H7 (cell line): ENCODE measurements around the gene SNAPC3. TPM values are rescaled to one million over a fixed set of nuclear protein-coding genes. Genes with fewer than 3 reads are reported as not detected.
A peak's percentile ranks its signal among the peaks of the same experiment; 100 is the strongest.
"Not testable (repeated sequence)": the region's sequence is repeated elsewhere in the genome, so short reads cannot be mapped to it uniquely, and the experiment has no call there.

Experiments
- DNase-seq: peaks from one replicate; pipeline ENCODE4 v3.0.0; 2012
- H3K27me3 ChIP-seq: 2 replicates; pipeline ENCODE4 v1.6.0; 2011; ENCODE audit warnings: mild to moderate bottlenecking, low read length; ENCODE audit not compliant: control insufficient read depth, insufficient read depth
- H3K36me3 ChIP-seq: replicated peaks from 2 replicates; pipeline ENCODE4 v1.5.1; 2011; ENCODE audit warnings: low read length; ENCODE audit not compliant: control insufficient read depth, insufficient read depth
- H3K4me3 ChIP-seq: 2 replicates; pipeline ENCODE4 v1.5.1; 2011; ENCODE audit warnings: low read depth, mild to moderate bottlenecking, control low read depth, low read length, moderate library complexity; ENCODE audit not compliant: insufficient read depth
- total RNA-seq: library from RNA; depleted of rRNA; stranded (reverse); fragments of >200 nt; shearing (Covaris generic); gene quantifications from 2 replicates; pipeline ENCODE4 v1.2.3, GENCODE V29; 2014; rRNA removed

Gene SNAPC3
- total RNA-seq = 29.5 and 36.9 TPM in 2 replicates

DNA sequence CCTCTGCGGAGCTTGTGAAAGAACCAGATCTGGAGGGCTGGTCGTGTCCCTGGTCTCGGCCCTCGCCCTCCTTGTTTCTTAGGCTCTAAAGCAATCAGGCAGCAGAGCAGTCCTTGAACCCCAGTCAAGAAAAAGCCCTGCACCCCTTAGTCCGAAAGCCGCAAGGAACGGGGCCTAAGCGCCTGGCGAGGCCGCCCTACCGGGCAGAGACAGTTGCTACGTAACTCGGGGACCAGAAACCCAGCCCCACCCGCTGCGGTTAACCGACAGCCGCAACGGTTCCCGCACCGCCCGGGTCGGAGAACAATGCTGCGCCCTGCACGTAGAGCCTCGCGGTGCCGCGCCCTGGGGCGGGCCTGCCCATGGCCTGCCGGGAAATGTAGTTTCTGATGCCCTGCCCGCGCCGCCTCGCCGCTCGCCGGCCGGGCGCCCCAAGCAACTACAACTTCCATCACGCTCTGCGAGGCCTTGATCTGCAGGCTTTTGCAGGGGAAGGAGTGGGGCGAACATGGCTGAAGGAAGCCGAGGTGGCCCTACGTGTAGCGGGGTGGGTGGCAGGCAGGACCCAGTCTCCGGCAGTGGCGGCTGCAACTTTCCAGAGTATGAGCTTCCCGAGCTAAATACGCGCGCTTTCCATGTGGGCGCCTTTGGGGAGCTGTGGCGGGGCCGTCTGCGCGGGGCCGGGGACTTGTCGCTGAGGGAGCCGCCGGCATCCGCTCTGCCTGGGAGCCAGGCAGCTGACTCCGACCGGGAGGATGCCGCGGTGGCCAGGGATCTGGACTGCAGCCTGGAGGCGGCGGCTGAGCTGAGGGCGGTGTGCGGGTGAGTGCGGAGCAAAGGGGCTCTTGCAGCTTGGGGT is at the start of gene SNAPC3:
Gene SNAPC3, plus strand, starts transcription at position 505 of the 859 bp plus-strand sequence. Its CDS starts 4 bp downstream, at position 509.
- peak; percentile 95 for DNase-seq
- peaks cover 11% of the 10 kb centered on the region for H3K36me3 ChIP-seq
- no peaks in the 10 kb centered on the region for H3K27me3 ChIP-seq
- peak within 1 kb of the TSS; percentile 94 for H3K4me3 ChIP-seq

DNA sequence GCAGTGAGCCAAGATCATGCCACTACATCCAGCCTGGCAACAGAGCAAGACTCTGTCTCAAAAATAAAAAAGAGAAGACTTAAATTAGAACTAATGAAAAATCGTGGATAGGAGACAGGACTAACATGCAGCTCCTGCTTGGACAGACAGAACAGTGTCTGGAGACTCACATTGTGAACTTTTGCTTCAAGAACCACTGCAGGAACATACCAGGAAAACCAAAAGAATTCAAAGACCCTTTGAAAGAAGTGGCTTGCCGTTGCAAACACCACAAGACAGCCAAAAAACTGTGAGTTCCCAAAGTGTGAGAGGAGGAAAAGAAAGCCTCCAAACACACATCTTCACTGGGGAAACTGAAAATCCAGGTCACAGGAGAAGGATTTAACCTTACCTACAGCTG is 48.8 kb upstream of the SNAPC3 start:
- Histone ChIP-seq H3K36me3 (no peaks in the 10 kb centered on the region), H3K27me3 (no peaks in the 10 kb centered on the region), H3K4me3 (no peak overlapping the region)
- no peak for DNase-seq

DNA sequence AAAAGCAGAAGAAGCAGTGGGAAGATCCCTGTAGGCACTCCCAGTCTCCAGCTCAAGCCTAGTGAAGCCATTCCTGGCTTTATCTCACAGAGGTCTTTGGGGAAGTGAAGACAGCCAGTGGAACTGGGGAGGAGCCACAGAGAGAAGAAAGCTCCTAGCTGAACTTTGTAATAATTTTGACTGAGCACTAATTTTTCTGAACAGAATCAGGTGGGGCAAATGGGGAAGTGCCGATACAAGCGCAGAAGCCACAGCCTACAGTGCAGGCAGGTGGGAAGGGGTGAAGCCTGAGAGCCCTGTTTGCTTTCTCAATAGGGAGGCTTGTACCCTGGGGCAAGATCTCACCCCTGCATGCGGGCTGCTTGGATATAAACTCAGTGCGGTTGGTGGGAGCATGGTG is 48.4 kb upstream of the SNAPC3 start:
- H3K4me3 ChIP-seq = no peak overlapping the region
- no peaks in the 10 kb centered on the region for H3K36me3 ChIP-seq
- no peak for DNase-seq
- H3K27me3 ChIP-seq = no peaks in the 10 kb centered on the region

DNA sequence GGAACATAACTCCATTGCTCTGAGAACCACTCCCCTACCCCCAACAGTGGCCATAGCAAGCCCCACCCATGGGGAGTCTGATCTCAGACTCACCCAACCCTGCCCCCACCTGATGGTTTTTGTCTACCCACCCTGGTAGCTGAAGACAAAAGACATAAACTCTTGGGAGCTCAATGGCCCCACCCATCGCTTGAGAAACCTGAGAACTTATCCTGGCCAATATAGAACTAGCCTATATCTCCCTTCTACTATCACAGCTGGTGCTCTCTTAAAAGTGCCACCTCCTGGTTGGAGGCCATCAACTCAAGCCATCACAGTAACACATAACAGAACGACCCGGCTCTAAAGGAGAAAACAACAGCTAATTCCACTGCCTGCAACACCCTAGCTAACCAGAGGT is 47.9 kb upstream of the SNAPC3 start:
- H3K27me3 ChIP-seq = no peaks in the 10 kb centered on the region
- DNase-seq = no peak
- no peak overlapping the region for H3K4me3 ChIP-seq
- H3K36me3 ChIP-seq = no peaks in the 10 kb centered on the region

DNA sequence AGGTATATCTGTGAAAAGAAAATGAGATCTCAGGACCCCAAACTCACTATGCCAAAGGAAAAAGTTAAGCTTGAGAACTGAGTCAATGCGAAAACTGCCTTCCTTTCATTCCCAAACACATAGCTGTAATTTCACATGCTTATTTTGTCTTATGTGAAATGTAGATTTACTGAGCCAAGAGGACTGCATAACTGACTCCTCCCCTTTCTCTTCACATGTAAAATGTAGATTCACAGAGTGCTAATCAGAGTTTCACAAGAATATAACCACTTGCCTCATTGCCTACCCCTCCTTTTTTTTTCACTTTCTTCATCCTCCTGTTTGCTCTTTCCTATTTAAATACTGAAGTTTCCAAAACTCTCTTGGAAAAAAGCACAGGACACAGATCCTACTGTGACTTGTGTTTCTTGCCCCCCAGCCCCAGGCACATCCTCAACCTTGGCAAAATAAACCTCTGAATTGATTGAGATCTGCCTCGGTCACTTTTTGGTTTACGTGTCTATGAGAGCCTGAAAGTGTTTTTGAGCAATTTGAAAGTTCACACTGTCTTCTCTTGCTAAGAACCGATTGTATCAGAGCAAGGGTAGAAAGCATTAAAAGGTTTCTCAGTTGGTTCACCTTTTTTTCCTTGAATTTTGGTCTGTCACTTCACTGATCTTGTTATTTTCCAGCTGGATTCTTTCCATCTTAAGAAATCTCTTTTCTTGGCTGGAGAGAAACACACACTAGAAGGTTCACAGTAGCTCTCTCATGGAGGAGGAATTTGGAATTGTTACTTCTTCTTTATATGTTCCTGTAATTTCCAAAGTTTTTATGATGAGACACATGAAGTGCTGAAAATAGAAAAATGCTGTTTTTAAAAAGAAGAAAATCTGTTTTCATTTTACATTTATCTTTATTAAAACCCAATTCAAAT is 44.8 kb upstream of the SNAPC3 start:
- Histone ChIP-seq H3K36me3 (no peaks in the 10 kb centered on the region), H3K4me3 (no peak overlapping the region), H3K27me3 (no peaks in the 10 kb centered on the region)
- no peak for DNase-seq

DNA sequence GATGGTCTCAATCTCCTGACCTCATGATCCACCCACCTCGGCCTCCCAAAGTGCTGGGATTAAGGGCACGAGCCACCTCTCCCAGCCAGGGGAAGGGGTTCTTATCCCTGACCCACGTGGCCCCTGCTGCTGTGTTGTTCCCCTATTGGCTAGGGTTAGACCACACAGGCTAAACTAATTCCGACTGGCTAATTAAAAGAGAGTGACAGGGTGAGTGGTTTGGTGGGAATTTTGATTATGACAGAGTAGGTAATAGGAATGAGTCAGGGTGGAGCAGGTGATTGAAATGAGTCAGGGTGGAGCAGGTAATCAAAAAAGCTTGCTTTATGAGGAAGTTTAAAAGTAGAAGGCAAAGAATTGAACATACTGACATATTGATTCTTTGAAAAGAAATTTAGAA is 43.4 kb upstream of the SNAPC3 start:
- H3K27me3 ChIP-seq, H3K4me3 ChIP-seq, H3K36me3 ChIP-seq, DNase-seq: not testable (repeated sequence)

DNA sequence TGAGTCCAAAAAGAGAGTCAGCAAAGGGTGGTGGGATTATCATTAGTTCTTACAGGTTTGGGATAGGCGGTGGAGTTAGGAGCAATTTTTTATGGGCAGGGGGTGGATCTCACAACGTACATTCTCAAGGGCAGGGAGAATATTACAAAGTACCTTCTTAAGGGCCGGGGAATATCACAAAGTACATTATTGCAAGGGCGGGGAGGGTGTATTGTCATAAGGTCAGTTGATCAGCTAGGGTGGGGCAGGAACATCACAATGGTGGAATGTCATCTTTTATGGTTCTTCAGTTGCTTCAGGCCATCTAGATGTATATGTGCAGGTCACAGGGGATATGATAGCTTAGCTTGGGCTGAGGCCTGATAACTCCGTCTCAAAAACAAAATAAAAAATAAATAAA is 42.8 kb upstream of the SNAPC3 start:
- not testable (repeated sequence) for H3K4me3 ChIP-seq, DNase-seq, H3K27me3 ChIP-seq, H3K36me3 ChIP-seq

DNA sequence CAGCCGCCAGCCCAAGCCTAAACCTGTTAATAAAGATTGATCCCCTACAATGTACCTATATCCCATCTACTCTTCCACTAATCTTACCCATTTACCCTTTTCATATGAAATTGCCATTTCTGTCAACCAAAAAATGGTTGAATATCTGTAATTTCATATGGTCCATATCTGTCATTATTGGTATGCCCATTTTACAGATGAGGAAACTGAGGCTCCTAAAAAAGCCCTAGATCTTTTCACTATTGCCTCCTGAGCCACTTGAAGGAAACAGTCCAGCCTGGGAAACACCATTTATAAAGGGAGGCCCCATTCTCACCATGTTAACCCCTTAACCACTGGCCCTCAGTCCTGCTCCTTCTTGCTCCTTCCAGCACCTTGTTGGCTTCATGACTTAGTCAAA is 41.2 kb upstream of the SNAPC3 start:
- Histone ChIP-seq H3K4me3 (no peak overlapping the region), H3K27me3 (no peaks in the 10 kb centered on the region), H3K36me3 (no peaks in the 10 kb centered on the region)
- DNase-seq = no peak

DNA sequence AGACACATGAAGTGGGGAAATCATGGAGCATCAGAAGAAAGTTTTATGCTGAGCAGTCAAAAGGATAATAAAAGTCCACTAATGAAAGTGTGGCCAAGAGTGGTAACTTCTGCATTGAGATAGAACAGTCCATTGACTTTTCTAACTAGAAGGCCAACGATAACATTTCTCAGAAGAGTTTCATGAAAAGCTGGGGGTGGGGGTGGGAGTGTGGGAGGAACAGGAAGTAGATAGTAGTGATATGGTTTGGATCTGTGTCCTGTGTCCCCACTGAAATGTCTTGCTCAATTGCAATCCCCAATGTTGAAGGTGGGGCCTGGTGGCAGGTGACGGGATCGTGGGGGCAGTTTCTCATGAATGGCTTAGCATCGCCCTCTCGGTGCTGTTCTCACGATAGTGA is 36.2 kb upstream of the SNAPC3 start:
- Histone ChIP-seq H3K27me3 (no peaks in the 10 kb centered on the region), H3K4me3 (no peak overlapping the region), H3K36me3 (no peaks in the 10 kb centered on the region)
- DNase-seq = no peak

DNA sequence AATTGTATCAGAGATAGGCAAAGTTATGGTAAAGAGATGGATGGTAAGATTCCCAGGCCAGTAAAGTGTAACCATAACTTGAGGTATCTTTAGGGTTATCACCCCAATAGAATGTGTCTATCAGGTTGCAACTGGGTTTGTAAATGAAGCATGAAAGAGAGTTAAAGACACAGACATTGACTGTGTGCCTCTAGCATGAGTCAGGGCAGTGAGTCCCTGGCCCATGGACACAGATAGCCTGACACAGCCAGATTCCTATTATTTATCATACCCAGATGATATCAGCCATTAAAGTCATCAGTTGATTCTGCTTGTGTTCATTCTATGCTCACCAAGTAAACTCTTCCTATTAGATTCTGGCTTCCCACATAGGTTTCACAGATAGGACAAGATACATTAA is 33.5 kb upstream of the SNAPC3 start:
- Histone ChIP-seq H3K36me3 (no peaks in the 10 kb centered on the region), H3K4me3 (no peak overlapping the region), H3K27me3 (no peaks in the 10 kb centered on the region)
- DNase-seq = no peak

DNA sequence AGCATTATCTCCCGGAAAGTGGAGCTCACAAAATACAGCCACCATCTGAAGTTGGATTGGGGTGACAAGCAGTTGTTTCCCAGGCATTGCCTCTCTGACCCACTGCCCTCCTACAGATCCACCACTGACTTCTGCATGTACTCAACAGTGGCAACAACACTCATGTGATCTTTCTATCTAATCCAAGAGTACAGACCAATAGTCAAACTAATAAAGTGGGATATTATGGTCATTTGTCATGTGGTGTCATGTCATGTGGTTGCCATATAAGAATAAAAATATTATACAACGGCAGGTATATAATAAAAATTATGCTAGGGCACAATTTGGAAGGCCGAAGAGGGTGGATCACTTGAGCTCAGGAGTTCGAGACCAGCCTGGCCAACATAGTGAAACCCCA is 33.0 kb upstream of the SNAPC3 start:
- Histone ChIP-seq H3K36me3 (no peaks in the 10 kb centered on the region), H3K27me3 (no peaks in the 10 kb centered on the region), H3K4me3 (no peak overlapping the region)
- DNase-seq = no peak

DNA sequence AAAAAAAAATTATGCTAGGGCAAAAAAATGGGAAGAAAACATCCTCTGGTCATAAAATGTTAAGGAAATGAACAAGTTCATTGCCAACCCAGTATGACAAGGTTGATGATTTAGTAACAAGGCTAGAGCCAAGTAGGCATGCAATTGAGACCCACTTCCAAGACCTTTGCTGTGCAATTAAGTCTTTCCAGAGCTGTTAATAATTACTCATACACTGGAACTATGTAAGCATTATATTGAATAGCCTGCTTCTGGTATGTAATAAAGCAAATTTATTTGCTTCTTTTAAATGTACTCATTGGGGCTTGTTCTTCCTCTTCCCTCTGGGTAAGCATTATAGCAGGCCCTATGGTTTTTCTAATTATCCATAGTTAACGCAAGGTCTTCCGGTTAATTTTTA is 32.5 kb upstream of the SNAPC3 start:
- H3K4me3 ChIP-seq = no peak overlapping the region
- no peaks in the 10 kb centered on the region for H3K27me3 ChIP-seq
- no peak for DNase-seq
- no peaks in the 10 kb centered on the region for H3K36me3 ChIP-seq

DNA sequence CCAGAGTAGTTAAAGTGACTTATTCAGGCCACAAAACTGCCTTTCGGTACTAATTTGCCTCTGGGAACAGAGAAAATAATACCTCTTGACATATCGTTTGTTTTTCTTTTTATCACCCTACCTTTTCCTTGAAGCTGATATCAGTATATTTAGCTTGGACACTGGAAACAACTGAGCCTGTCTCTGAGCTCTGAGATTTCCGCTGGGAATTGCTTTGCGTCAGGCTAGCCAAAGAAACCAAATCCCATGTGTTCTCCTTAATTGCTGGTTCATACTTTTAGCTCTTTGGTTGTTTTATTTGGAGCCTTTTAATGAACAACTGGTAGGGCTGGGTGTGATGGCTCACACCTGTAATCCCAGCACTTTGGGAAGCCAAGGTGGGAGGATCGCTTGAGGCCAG is 30.3 kb upstream of the SNAPC3 start:
- H3K4me3 ChIP-seq = no peak overlapping the region
- H3K27me3 ChIP-seq = no peaks in the 10 kb centered on the region
- H3K36me3 ChIP-seq = no peaks in the 10 kb centered on the region
- no peak for DNase-seq

DNA sequence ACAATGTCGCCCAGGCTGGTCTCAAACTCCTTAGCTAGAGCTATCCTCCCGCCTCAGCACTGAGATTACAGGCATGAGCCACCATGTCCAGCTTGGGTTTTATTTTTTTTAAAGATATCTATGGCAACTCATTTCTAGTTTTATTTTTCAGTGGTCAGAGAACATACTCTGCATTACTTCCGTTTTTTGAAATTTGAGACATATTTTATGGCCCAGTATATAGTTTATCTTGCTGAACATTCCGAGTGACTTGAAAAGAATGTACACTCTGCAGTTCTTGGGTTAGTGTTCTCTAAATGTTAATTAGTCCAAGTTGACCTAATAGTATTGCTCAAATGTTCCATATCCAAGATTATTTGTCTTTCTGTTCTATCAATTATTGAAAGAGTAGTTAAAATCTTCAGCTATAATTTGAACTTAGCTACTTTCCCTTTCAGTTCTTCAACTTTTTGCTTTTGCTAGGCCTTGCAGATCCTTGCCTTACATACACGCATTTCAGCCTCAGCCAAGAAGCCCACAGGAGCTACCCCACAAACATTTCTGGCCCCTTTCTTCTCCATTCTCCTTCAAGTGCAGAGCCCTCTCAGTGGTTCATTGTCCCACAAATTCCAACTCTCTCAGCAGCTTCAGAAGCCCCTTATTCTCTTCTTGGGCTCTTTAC is 22.3 kb upstream of the SNAPC3 start:
- no peak for DNase-seq
- Histone ChIP-seq H3K4me3 (no peak overlapping the region), H3K27me3 (no peaks in the 10 kb centered on the region), H3K36me3 (no peaks in the 10 kb centered on the region)
